Measurements from ENCODE around the gene MYO1H. TPM values are rescaled to one million over a fixed set of nuclear protein-coding genes. Genes with fewer than 3 reads are reported as not detected.

MYO1H gene
- not detected in 2 replicates for polyA plus RNA-seq

GRCh38 chr12:109347589-109347988 is at the start of gene MYO1H:
MYO1H (plus strand) TSS chr12:109347900; CDS start chr12:109347961, 61 bp downstream.

GRCh38 chr12:109308534-109309380 is 38.9 kb upstream of the MYO1H start, which contains the start of gene FOXN4:
FOXN4 (minus strand) TSS chr12:109309284; CDS start chr12:109308321, 963 bp downstream.

GRCh38 chr12:109477185-109477962 is 129.7 kb downstream of the MYO1H start, which contains the start of the genes KCTD10 and UBE3B:
KCTD10 (minus strand) TSS chr12:109477300; CDS start chr12:109477262, 38 bp downstream.
UBE3B (plus strand) TSS chr12:109477634; CDS start chr12:109483552, 5,918 bp downstream.

Other genes starting within 250 kb of the MYO1H start
- 0.40 and 2.9 TPM in 2 replicates for gene ACACB, start 231.3 kb upstream of the MYO1H start, polyA plus RNA-seq
- 0.40 TPM in 1 of 2 replicates, not detected in the other for gene FOXN4, start 38.6 kb upstream of the MYO1H start, polyA plus RNA-seq
- gene KCTD10, start 129.4 kb downstream of the MYO1H start, polyA plus RNA-seq, result 8.3 and 8.8 TPM in 2 replicates
- gene UBE3B, start 129.7 kb downstream of the MYO1H start, polyA plus RNA-seq, result 9.9 and 16.1 TPM in 2 replicates
- 11.9 and 17.4 TPM in 2 replicates for gene MMAB, start 225.6 kb downstream of the MYO1H start, polyA plus RNA-seq
- 1.4 and 2.7 TPM in 2 replicates for gene MVK, start 225.9 kb downstream of the MYO1H start, polyA plus RNA-seq